Lung (tissue), 12 donors: ENCODE measurements around the gene IGHMBP2. TPM values are rescaled to one million over a fixed set of nuclear protein-coding genes. Genes with fewer than 3 reads are reported as not detected.

Experiments
- ATAC-seq: fragments of 200-7000 bp; cut with Tn5 transposase; one replicate; pipeline ENCODE4 v1.9.1; 2020; ENCODE audit warnings: moderate number of reproducible peaks; ENCODE audit not compliant: insufficient read depth, low FRiP score
- DNase-seq, 3 donors: peaks; one replicate each; pipeline ENCODE4 v3.0.0-alpha.2; 2013 to 2017
- H3K27ac ChIP-seq, 2 donors: one replicate each; pipeline ENCODE4 v1.5.1; 2013; ENCODE audit warnings: mild to moderate bottlenecking in 2 of 2, moderate library complexity in 2 of 2, control low read depth in 1 of 2, inconsistent platforms in 1 of 2, low read depth in 1 of 2, low read length in 1 of 2
- H3K27me3 ChIP-seq, 3 donors: one replicate each; pipeline ENCODE4 v1.5.1; 2013; ENCODE audit warnings: low read length in 2 of 3; ENCODE audit not compliant: control insufficient read depth in 3 of 3, insufficient read depth in 3 of 3
- H3K36me3 ChIP-seq, 4 donors: one replicate each; pipeline ENCODE4 v1.5.1; 2013; ENCODE audit warnings: low read length in 4 of 4, mild to moderate bottlenecking in 1 of 4, moderate library complexity in 1 of 4; ENCODE audit not compliant: control insufficient read depth in 4 of 4, insufficient read depth in 4 of 4
- H3K4me1 ChIP-seq, 5 donors: one replicate each; pipeline ENCODE4 v1.5.1; 2013; ENCODE audit warnings: low read length in 5 of 5, mild to moderate bottlenecking in 2 of 5, moderate library complexity in 1 of 5; ENCODE audit not compliant: control insufficient read depth in 5 of 5, insufficient read depth in 5 of 5
- H3K4me3 ChIP-seq: one replicate; pipeline ENCODE4 v1.5.1; 2013; ENCODE audit warnings: mild to moderate bottlenecking, control low read depth, moderate library complexity
- H3K9ac ChIP-seq, 2 donors: one replicate each; pipeline ENCODE4 v1.5.1; 2013; ENCODE audit warnings: low read length in 2 of 2, control low read depth in 1 of 2; ENCODE audit not compliant: insufficient read depth in 1 of 2
- H3K9me3 ChIP-seq, 4 donors: one replicate each; pipeline ENCODE4 v1.5.1; 2013; ENCODE audit warnings: low read length in 3 of 4, mild to moderate bottlenecking in 1 of 4, moderate library complexity in 1 of 4; ENCODE audit not compliant: control insufficient read depth in 4 of 4, insufficient read depth in 3 of 4
- CTCF ChIP-seq: IDR thresholded peaks from 2 replicates; pipeline ENCODE4 v1.5.1; 2012; ENCODE audit warnings: mild to moderate bottlenecking; ENCODE audit errors: control extremely low read depth, extremely low read depth
- WGBS, 2 donors: extraction: QIAGEN DNeasy Blood & Tissue Kit; methylation state at CpG; one replicate each; pipeline ENCODE4 v1.1.7; 2013; 5-methylcytosine and 5-hydroxymethylcytosine counted together
- polyA plus RNA-seq, 2 donors: library from polyadenylated mRNA; stranded (reverse); fragments of 200-250 nt; gene quantifications; one replicate each; pipeline ENCODE4 v1.2.1, GENCODE V29; 2013
- total RNA-seq, 2 donors: library from RNA; depleted of rRNA in 1 of 2; stranded (reverse); fragments of >200 nt in 1 of 2; gene quantifications; one replicate each; pipeline ENCODE4 v1.2.1, GENCODE V29; 2014 to 2021
- donor health status: control.
- donor health status: control.
- donor health status: Bipolar disorder and iron deficiency.
- donor health status: healthy.
- donor health status: DM: yes; HTN: yes; CAD: no.

Gene IGHMBP2
- total and polyA plus RNA-seq, 4 donors, result 12.4 to 21.0 (median 17.6) TPM

- H3K4me1 ChIP-seq, result peaks cover 0 to 10% (median 0%) of the 10 kb centered on the region in 5 donors
- ATAC-seq (no peak), DNase-seq (no peak)
- 90 to 94% methylated on average over 18 of the region's 18 CpGs for WGBS, 2 donors
- H3K27ac ChIP-seq, result no peak overlapping the region
- TF ChIP-seq CTCF, result no peak
- no peaks in the 10 kb centered on the region for H3K36me3 ChIP-seq
- no peak overlapping the region for H3K9ac ChIP-seq
- no peaks in the 10 kb centered on the region for H3K27me3 ChIP-seq
- peaks cover 0 to 3% (median 1%) of the 10 kb centered on the region in 4 donors for H3K9me3 ChIP-seq
- no peak overlapping the region for H3K4me3 ChIP-seq
Measured at GRCh38 chr11:68868221-68868835, 35.4 kb upstream of the IGHMBP2 start.

- 32 to 43% methylated on average over 9 of the region's 9 CpGs for WGBS, 2 donors
- Histone ChIP-seq H3K4me3 (no peak overlapping the region), H3K9me3 (no peaks in the 10 kb centered on the region), H3K9ac (peak overlapping the region in 1 of 2 donors; percentile 56), H3K4me1 (peaks cover 0 to 13% (median 0%) of the 10 kb centered on the region in 5 donors), H3K27me3 (no peaks in the 10 kb centered on the region), H3K27ac (no peak overlapping the region), H3K36me3 (no peaks in the 10 kb centered on the region)
- ATAC-seq (no peak), DNase-seq (peak in 1 of 3 donors; percentile 45)
- no peak for TF ChIP-seq CTCF
Measured at GRCh38 chr11:68870470-68870869, 33.2 kb upstream of the IGHMBP2 start.

GRCh38 chr11:68872216-68873003, 31.3 kb upstream of the IGHMBP2 start:
- WGBS, 2 donors, result 79 to 90% methylated on average over 12 of the region's 12 CpGs
- Histone ChIP-seq H3K36me3 (no peaks in the 10 kb centered on the region), H3K9ac (no peak overlapping the region), H3K4me1 (peaks cover 0 to 14% (median 0%) of the 10 kb centered on the region in 5 donors), H3K9me3 (no peaks in the 10 kb centered on the region), H3K4me3 (no peak overlapping the region), H3K27me3 (no peaks in the 10 kb centered on the region), H3K27ac (no peak overlapping the region)
- DNase-seq (no peak), ATAC-seq (no peak)
- no peak for TF ChIP-seq CTCF
